Caco-2 (cell line): ENCODE results near the gene FAM89B. TPM values are rescaled to one million over a fixed set of nuclear protein-coding genes. Genes with fewer than 3 reads are reported as not detected.

Experiments
- BruUV-seq: library from RNA; stranded (reverse); fragments of 400-500 nt; replicated peaks from 2 replicates; lab custom pipeline; 2021; lab: Mats Ljungman, UMichigan
- CTCF ChIA-PET: fragments of 300-600 bp; sonication (Branson Sonifier 250); formaldehyde crosslinking; loops from one replicate; lab custom pipeline; 2022; ENCODE audit warnings: antibody characterized with exemption; lab: Charles Lee
- POLR2A ChIA-PET: fragments of 300-600 bp; sonication (Branson Sonifier 250); formaldehyde crosslinking; loops from one replicate; lab custom pipeline; 2022; ENCODE audit warnings: antibody characterized with exemption; lab: Charles Lee
- DNase-seq, 2 experiments: peaks; one replicate each; pipeline versions ENCODE4 v3.0.0 to v3.0.0-alpha.2; 2020 to 2022
- H3K27me3 ChIP-seq: replicated peaks from 2 replicates; pipeline ENCODE4 v1.6.0; 2011; ENCODE audit warnings: low read length; ENCODE audit not compliant: control insufficient read depth, insufficient read depth
- H3K36me3 ChIP-seq: 2 replicates; pipeline ENCODE4 v1.5.1; 2011; ENCODE audit warnings: low read length; ENCODE audit not compliant: control insufficient read depth, insufficient read depth
- H3K4me1 ChIP-seq: fragments of 250-450 bp; sonication (Bioruptor Pico); 2 replicates; pipeline ENCODE4 v1.5.1; 2020; ENCODE audit warnings: mild to moderate bottlenecking
- H3K4me3 ChIP-seq: 2 replicates; pipeline ENCODE4 v1.5.1; 2011; ENCODE audit warnings: low read depth, mild to moderate bottlenecking, control low read depth, low read length
- H3K9me3 ChIP-seq: fragments of 250-450 bp; sonication (Bioruptor Pico); 2 replicates; pipeline ENCODE4 v1.5.1; 2020; ENCODE audit warnings: mild to moderate bottlenecking, moderate library complexity
- H3K27ac Mint-ChIP-seq: one replicate; pipeline ENCODE4 v1.8.0; 2022; ENCODE audit warnings: mixed read lengths; ENCODE audit not compliant: unreplicated experiment
- H3K27me3 Mint-ChIP-seq: one replicate; pipeline ENCODE4 v1.8.0; 2022; ENCODE audit warnings: mixed read lengths; ENCODE audit not compliant: insufficient read depth, unreplicated experiment
- H3K36me3 Mint-ChIP-seq: one replicate; pipeline ENCODE4 v1.8.0; 2022; ENCODE audit warnings: mild to moderate bottlenecking, mixed read lengths; ENCODE audit not compliant: insufficient read depth, unreplicated experiment
- H3K4me1 Mint-ChIP-seq: one replicate; pipeline ENCODE4 v1.8.0; 2022; ENCODE audit warnings: low read depth, mixed read lengths; ENCODE audit not compliant: unreplicated experiment
- H3K4me3 Mint-ChIP-seq: one replicate; pipeline ENCODE4 v1.8.0; 2022; ENCODE audit warnings: mild to moderate bottlenecking, moderate library complexity, mixed read lengths; ENCODE audit not compliant: unreplicated experiment
- H3K9me3 Mint-ChIP-seq: one replicate; pipeline ENCODE4 v1.8.0; 2022; ENCODE audit warnings: mixed read lengths; ENCODE audit not compliant: unreplicated experiment
- intact Hi-C: fragments of 100-400 bp; cut with micrococcal nuclease; formaldehyde crosslinking; loops from one replicate; pipeline ENCODE4 v1.10.0; 2022; ENCODE audit not compliant: unreplicated experiment
- total RNA-seq: library from RNA; stranded (reverse); gene quantifications from 2 replicates; pipeline ENCODE4 v1.2.3, GENCODE V29; 2022
- TF ChIP-seq, protein P1 (sequence below), 2 experiments: fragments of 200-600 bp in 1 of 2; IDR thresholded peaks; 1 replicate in 1 of 2; 2 replicates in 1 of 2; pipeline versions ENCODE4 v1.5.1 to v1.8.0; 2011 to 2022; ENCODE audit warnings: antibody characterized with exemption in 1 of 2, control low read depth in 1 of 2, inconsistent platforms in 1 of 2, low read depth in 1 of 2, low read length in 1 of 2, mild to moderate bottlenecking in 1 of 2, moderate library complexity in 1 of 2; ENCODE audit not compliant: insufficient read depth in 1 of 2, severe bottlenecking in 1 of 2, unreplicated experiment in 1 of 2

FAM89B gene
- total RNA-seq, 1 experiment from 2014 or later = 26.9 TPM

DNA sequence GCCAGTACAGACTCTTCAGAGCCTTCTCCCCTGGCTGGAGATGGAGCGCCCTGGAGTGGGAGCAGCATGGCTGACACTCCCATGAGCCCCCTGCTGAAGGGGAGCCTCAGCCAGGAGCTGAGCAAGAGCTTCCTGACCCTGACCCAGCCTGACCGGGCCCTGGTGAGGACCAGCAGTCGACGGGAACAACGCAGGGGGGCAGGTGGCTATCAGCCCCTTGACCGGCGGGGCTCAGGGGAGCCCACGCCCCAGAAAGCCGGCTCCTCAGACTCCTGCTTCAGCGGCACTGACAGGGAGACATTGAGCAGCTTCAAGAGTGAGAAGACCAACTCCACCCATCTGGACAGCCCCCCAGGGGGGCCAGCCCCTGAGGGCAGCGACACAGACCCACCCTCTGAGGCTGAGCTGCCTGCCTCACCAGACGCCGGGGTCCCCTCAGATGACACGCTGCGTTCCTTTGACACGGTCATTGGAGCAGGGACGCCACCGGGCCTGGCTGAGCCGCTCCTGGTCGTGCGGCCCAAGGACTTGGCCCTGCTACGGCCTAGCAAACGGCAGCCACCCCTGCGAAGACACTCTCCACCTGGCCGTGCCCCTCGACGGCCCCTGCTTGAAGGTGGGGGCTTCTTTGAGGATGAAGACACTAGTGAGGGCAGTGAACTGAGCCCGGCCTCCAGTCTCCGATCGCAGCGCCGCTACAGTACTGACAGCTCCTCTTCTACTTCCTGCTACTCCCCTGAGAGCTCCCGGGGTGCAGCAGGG is 45.8 kb downstream of the FAM89B start:
- Mint-ChIP-seq H3K27ac (no peak overlapping the region), H3K36me3 (peaks cover 73% of the 10 kb centered on the region), H3K4me1 (peaks cover 8% of the 10 kb centered on the region), H3K27me3 (no peaks in the 10 kb centered on the region), H3K4me3 (no peak overlapping the region), H3K9me3 (no peaks in the 10 kb centered on the region)
- H3K36me3 ChIP-seq = peaks cover 4% of the 10 kb centered on the region
- no peak overlapping the region for H3K4me3 ChIP-seq
- intact Hi-C loops = no loop called here
- H3K9me3 ChIP-seq = no peaks in the 10 kb centered on the region
- peaks cover 8% of the 10 kb centered on the region for H3K4me1 ChIP-seq
- POLR2A ChIA-PET = no interaction called here
- no peak for DNase-seq
- H3K27me3 ChIP-seq = no peaks in the 10 kb centered on the region
- TF ChIP-seq, protein P1, sequence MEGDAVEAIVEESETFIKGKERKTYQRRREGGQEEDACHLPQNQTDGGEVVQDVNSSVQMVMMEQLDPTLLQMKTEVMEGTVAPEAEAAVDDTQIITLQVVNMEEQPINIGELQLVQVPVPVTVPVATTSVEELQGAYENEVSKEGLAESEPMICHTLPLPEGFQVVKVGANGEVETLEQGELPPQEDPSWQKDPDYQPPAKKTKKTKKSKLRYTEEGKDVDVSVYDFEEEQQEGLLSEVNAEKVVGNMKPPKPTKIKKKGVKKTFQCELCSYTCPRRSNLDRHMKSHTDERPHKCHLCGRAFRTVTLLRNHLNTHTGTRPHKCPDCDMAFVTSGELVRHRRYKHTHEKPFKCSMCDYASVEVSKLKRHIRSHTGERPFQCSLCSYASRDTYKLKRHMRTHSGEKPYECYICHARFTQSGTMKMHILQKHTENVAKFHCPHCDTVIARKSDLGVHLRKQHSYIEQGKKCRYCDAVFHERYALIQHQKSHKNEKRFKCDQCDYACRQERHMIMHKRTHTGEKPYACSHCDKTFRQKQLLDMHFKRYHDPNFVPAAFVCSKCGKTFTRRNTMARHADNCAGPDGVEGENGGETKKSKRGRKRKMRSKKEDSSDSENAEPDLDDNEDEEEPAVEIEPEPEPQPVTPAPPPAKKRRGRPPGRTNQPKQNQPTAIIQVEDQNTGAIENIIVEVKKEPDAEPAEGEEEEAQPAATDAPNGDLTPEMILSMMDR (IDR thresholded peaks at IDR 0.05; ENCODE audit: insufficient read depth in 1 of 2, low read depth in 1 of 2, low read length in 1 of 2, severe bottlenecking in 1 of 2, unreplicated experiment in 1 of 2) = no peak
- BruUV-seq = no TSS peak
- CTCF ChIA-PET = no interaction called here

DNA sequence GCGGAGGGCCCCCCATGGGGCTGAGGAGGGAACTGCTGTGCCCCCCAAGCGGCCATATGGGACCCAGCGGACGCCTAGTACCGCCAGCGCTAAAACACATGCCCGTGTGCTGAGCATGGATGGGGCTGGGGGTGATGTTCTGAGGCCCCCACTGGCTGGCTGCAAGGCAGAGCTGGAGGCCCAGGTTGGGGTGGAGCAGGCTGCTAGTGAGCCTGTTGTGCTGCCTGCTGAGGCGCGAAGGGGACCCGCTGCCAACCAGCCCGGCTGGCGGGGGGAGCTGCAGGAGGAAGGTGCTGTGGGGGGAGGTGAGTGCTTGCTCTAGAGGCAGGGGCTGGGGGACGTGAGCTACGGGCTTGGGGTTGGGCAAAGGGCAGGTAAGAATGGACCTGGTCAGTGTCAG is 46.4 kb downstream of the FAM89B start:
- BruUV-seq = no TSS peak
- no peaks in the 10 kb centered on the region for H3K27me3 ChIP-seq

DNA sequence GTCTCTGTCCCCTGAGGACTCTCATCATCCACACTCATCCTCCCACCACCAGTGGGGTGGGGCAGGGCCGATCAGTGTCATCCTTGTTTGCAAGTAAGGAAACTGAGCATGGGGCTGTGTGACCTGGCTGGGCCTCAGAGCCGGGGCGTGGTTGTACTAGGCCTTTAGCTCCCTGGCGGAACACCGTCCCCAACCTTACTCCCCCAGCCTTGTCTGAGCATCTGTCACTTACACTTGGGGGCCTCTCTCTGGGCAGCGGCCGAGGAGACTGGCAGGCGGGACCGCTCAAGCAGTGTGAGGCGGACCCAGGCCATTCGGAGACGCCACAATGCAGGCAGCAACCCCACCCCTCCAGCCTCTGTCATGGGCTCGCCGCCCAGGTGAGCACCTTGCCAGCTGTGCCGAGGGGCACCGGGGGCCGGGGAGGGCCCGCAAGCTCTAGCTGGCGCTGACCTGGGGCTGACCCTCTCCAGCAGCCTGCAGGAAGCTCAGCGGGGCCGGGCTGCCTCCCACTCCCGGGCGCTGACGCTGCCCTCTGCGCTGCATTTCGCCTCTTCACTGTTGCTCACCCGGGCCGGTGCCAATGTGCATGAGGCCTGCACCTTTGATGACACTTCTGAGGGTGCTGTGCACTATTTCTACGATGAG is 47.1 kb downstream of the FAM89B start:
- intact Hi-C loops = no loop called here
- CTCF ChIA-PET = no interaction called here
- H3K36me3 Mint-ChIP-seq = peaks cover 73% of the 10 kb centered on the region

More for the DNA sequence above, 46.4 kb downstream of the FAM89B start:
- Histone ChIP-seq H3K9me3 (no peaks in the 10 kb centered on the region), H3K4me1 (0 out of 2 replicates have a peak, but pooled peaks cover 6% of the 10 kb centered on the region), H3K36me3 (peaks cover 4% of the 10 kb centered on the region), H3K4me3 (no peak overlapping the region)
- TF ChIP-seq, protein P1 (IDR thresholded peaks at IDR 0.05; ENCODE audit: insufficient read depth in 1 of 2, low read depth in 1 of 2, low read length in 1 of 2, severe bottlenecking in 1 of 2, unreplicated experiment in 1 of 2) = no peak
- Mint-ChIP-seq H3K4me3 (no peak overlapping the region), H3K9me3 (no peaks in the 10 kb centered on the region), H3K27ac (no peak overlapping the region), H3K27me3 (no peaks in the 10 kb centered on the region), H3K4me1 (peaks cover 8% of the 10 kb centered on the region), H3K36me3 (peaks cover 76% of the 10 kb centered on the region)
- ChIA-PET POLR2A (no interaction called here), CTCF (no interaction called here)
- intact Hi-C loops = no loop called here
- no peak for DNase-seq

More for the DNA sequence above, 47.1 kb downstream of the FAM89B start:
- no peaks in the 10 kb centered on the region for H3K9me3 Mint-ChIP-seq
- TF ChIP-seq, protein P1 (IDR thresholded peaks at IDR 0.05; ENCODE audit: insufficient read depth in 1 of 2, low read depth in 1 of 2, low read length in 1 of 2, severe bottlenecking in 1 of 2, unreplicated experiment in 1 of 2) = no peak
- Histone ChIP-seq H3K4me1 (0 out of 2 replicates have a peak, but pooled peaks cover 6% of the 10 kb centered on the region), H3K36me3 (peaks cover 4% of the 10 kb centered on the region), H3K9me3 (no peaks in the 10 kb centered on the region), H3K4me3 (no peak overlapping the region), H3K27me3 (no peaks in the 10 kb centered on the region)
- peaks cover 8% of the 10 kb centered on the region for H3K4me1 Mint-ChIP-seq
- no peak for DNase-seq
- H3K27me3 Mint-ChIP-seq = no peaks in the 10 kb centered on the region
- H3K4me3 Mint-ChIP-seq = no peak overlapping the region
- H3K27ac Mint-ChIP-seq = no peak overlapping the region
- POLR2A ChIA-PET = no interaction called here
- BruUV-seq = no TSS peak
